Cortex of kidney (tissue), 1 donor: ENCODE data around the gene SLC1A6.
"Not testable (repeated sequence)": the region's sequence is repeated elsewhere in the genome, so short reads cannot be mapped to it uniquely, and the experiment has no call there.

Experiments used
- DNase-seq: peaks from one replicate; lab custom pipeline; 2025; lab: John Stamatoyannopoulos, UW

Gene SLC1A6

DNA sequence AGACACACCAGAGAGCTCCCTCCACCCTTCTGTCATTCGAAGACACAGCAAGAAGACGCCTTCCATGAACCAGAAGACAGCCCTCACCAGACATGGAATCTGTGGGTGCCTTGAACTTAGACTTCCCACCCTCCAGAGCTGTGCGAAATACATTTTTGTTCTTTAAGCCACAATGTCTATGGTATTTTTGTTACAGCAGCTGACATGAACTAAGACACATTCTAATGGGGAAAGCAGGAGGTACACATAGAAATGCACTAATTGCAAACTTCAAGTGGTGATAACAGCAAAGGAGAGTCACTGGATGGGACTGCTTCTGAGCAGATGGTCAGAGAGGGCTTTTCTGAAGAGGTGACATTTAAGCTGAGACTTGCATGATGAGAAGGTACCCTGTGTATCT lies 22.2 kb downstream of the SLC1A6 start:
- DNase-seq = no peak

DNA sequence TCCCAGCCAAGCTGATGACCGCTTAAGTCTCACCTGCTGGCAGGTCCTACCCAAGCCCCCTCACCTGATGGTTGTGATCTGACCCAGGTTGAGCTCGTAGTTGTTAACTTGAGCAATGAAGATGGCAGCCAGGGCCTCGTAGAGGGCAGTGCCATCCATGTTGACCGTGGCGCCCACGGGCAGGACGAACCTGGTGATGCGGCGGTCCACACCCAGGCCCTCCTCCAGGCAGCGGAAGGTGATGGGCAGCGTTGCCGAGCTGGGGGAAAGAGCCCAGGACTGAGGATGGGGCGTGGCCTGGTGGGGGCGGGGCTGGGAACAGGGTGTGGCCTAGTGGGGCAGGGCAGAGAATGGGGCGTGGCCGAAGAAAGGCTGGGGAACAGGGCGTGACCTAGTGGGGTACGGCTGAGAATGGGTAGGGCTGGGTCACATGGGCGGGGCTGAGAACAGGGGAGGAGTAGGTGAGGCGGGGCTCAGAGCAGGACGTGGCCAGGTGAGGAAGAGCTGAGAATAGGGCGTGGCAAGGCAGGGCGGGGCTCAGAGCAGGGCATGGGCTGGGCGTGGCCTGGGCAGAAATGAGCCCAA lies 25.5 kb downstream of the SLC1A6 start:
- DNase-seq = no peak

DNA sequence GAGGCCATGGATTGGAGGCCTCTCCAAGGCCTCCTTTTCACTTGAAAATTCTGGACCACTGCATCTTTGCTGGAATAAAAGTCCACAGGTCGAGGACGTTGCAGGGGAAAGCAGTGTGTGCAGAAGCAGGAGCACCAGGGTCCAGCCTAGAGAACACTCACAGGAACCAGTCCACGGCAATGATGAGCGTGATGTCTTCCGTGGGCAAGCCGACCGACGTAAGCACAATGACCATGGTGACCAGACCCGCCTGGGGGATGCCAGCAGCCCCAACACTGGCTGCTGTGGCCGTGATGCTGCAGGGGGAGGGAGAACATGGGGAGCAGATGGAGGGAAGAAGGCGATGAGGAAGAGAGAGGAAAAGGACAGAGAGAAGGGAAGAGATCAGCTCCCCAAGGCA lies 26.9 kb downstream of the SLC1A6 start:
- no peak for DNase-seq

DNA sequence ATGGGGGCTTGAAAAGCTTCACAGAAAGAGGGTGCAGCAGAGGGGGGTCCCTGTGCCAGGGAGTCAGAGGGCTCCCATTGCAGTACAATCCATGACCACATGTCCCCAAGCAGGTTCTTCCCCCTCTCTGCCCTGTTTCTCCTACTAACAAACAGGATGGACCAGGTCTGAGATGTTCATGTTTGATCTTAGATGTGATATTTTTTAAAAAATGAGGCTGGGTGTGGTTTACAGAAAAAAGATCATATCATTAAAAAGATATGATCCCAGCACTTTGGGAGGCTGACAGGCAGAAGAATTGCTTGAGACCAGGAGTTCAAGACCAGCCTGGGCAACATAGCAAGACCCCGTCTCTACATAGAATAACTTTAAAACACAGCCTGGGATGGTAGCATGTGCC lies 29.2 kb downstream of the SLC1A6 start:
- no peak for DNase-seq

DNA sequence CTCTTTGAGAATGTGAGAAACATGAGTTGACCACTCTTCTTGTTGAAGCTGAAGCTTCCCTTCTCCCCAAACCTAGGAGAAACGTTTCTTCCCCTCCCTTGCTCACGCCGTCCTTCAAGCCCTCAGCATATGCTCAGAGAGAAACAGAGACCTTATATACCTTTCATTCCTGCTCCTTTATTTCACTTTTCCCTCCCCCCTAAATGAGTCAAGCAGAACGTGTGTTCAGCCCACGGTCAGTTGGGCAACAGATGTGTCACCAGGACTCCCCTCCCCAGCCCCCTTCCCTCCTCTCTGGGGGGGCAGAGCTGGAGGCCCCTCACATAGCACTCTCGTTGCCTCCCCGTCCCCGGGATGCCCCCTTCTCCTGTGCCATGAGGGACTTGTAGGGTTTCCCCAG lies 29.8 kb downstream of the SLC1A6 start:
- no peak for DNase-seq

DNA sequence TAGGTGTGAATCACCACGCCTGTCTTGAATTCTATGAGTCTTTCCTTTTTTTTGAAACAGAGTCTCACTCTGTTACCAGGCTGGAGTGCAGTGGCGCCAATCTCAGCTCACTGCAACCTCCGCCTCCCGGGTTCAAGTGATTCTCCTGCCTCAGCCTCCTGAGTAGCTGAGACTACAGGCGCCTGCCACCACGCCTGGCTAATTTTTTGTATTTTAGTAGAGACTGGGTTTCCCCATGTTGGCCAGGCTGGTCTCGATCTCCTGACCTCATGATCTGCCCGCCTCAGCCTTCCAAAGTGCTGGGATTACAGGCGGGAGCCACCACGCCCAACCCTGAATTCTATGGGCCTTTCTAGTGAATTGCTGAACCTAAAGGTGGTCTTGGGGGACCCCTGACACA lies 30.3 kb downstream of the SLC1A6 start:
- not testable (repeated sequence) for DNase-seq

DNA sequence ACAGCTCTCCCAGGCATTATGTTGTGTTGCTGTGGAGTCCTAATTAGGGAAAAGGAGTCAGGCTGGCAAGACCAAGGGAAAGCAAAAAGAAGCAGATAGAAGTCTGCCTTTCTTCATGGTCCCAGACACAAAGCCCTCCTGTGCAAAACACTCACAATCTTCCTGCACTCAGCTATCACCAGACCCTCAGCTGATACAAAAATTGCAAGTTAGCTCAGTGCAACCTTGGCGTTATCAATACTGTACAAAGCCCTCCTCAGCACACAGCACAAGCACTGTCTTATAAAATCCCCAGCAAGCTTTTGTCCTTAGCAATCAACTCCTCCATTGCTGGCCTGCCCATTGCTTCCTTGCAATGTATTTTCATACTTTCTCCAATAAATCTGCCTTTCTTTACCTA lies 35.2 kb downstream of the SLC1A6 start:
- DNase-seq = no peak

DNA sequence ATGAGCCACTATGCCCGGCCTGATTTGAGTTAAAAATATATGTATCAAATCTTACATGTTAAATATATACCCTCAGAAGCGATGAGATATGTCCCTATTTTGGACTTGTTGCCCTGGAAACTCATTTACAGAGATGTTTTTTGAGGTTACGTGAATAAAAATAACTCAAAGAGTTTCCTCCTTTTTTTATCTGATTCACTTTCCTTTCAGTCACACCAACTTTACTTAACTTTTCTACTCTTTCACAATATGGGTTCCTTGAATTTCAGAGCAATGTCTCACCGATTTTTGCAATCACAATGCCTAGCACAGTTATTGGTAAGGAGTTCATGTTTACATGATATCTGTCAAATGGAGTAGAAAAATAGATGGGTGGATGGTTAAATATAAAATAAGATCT lies 36.1 kb downstream of the SLC1A6 start:
- no peak for DNase-seq

DNA sequence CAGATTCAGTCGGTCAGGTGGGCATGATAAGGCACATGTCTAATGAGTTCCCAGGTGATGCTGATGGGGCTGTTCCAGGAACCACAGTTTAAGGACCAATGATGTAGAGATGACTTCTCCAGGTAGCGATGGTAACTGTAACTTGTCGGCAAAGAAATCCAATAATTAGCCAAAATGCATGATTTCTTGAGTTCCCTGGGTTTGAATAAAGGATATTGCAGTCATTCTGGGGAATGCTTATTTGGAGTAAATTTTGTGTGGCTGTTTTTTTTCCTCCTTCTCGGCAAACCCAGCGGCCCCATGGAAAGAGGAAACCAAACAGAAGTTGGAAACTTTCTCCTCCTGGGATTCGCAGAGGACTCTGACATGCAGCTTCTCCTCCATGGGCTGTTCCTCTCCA lies 38.5 kb downstream of the SLC1A6 start, which contains the start of gene OR7C2:
OR7C2 (plus strand) TSS at position 301 of the 400 bp plus-strand sequence; CDS start at position 301, 0 bp downstream.
- no peak for DNase-seq

DNA sequence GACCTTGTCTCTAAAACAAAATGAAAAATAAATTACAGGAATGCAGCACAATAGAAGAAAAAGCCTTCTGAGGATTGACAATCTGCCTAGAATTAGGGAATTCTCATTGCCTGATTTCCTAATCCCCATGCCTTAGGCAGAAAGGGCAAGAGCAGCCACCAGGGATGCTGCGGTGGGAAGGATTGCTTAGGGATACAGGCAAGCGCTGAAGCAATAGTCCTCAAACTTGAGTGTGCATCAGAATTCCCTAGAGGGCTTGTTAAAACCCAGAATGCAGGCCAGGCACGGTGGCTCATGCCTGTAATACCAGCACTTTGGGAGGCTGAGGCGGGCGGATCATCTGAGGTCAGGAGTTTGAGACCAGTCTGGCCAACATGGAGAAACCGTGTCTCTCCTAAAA lies 39.4 kb downstream of the SLC1A6 start:
- no peak for DNase-seq

DNA sequence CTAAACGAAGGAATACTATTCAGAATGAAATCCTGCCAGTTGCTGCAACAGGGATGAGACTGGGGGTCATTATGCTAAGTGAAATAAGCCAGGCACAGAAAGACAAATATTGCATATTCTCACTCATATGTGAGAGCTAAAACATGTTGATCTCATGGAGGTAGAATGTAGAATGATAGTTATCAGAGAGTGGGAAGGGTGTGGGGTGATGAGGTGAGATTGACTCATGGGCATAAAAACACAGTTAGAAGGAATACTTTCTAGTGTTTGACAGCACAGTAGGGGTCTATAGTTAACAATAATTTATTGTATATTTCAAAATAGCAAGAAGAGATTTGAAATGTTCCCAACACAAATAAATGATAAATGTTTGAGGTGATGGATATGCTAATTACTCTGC lies 46.2 kb downstream of the SLC1A6 start:
- DNase-seq = no peak

DNA sequence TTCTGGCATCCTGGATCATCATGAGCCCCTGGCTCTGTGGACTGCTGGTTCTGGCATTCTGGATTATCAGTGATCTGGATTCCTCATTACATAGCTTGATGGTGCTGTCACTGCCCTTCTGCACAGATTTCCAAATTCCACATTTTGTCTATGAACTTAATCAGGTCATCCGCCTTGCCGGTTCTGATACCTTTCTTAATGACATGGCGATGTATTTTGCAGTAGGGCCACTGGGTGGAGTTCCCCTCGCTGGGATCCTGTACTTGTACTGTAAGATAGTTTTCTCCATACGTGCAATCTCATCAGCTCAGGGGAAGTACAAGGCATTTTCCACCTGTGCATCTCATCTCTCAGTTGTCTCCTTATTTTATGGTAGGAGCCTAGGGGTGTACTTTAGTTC lies 62.8 kb downstream of the SLC1A6 start:
- no peak for DNase-seq

DNA sequence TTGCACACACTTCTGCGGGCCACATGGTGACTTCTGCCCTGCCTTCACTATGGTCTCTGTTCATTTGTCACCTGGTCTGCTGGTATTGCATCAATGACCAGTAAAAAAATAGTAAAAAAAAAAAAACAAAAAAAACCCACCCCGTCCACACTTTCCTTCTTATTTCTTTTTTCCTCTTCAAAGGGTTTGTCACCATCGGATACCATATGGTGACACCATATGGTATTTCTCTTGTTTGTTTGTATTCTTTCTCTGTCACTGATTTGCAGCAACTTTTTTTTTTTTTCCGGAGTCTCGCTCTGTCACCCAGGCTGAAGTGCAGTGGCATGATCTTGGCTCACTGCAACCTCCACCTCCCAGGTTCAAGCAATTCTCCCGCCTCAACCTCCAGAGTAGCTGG lies 64.5 kb downstream of the SLC1A6 start:
- no peak for DNase-seq

DNA sequence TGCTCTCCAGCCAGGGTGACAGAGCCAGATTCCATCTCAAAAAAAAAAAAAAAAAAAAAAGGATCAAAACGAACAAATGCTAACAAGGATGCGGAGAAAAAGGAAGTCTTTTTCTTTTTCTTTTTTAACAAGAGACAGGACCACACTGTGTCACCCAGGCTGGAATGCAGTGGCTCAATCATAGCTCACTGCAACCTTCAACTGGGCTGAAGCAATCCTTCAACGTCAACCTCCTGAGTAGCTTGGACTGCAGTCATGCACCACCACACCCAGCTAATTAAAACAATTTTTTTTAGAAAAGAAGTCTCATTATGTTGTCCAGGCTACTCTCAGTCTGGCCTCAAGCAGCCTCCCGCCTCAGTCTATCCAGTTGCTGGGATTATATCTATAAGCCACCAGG lies 73.0 kb downstream of the SLC1A6 start:
- no peak for DNase-seq

DNA sequence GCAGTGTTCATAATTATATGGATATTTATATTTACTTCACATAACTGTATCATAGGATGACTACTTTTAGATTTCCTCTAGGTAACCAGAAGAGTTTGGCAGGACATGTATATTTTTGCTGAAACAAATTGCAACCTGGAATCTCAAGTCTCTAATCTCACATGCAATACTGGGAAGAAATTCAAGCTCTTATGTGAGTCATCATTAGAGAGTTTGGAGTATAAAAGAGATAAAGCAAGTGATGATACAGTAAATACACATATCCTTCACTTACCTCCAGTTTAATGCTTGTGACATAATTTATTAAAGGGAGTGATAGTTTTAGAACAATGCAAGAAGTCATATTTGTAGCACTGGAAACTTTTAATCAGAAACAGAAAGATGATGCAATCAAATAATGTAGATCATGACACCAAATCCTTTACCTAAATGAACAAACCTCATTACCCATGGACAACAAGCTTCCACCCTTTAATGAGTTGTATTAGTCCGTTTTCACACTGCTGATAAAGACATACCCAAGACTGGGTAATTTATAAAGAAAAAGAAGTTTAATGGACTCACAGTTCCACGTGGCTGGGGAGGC lies 77.9 kb downstream of the SLC1A6 start:
- no peak for DNase-seq
